T-helper 1 cell treated with Interleukin-12 subunit alpha and Interleukin-12 subunit beta and Interleukin-4 antibody, amounts not matched to agents 30 μg/mL and 1 μg/mL, for 36 hours (primary cell): ENCODE measurements around the gene IGSF3.
"Not testable (repeated sequence)": the region's sequence is repeated elsewhere in the genome, so short reads cannot be mapped to it uniquely, and the experiment has no call there.

Source experiments
- H3K27ac Mint-ChIP-seq: one replicate; pipeline ENCODE4 v1.8.0; 2021; ENCODE audit warnings: mild to moderate bottlenecking, mixed read lengths
- H3K27me3 Mint-ChIP-seq: one replicate; pipeline ENCODE4 v1.8.0; 2021; ENCODE audit warnings: low read depth, mixed read lengths
- H3K36me3 Mint-ChIP-seq: one replicate; pipeline ENCODE4 v1.8.0; 2021; ENCODE audit warnings: low read depth, mixed read lengths
- H3K4me1 Mint-ChIP-seq: one replicate; pipeline ENCODE4 v1.8.0; 2021; ENCODE audit warnings: low read depth, mixed read lengths
- H3K4me3 Mint-ChIP-seq: one replicate; pipeline ENCODE4 v1.8.0; 2021; ENCODE audit warnings: mild to moderate bottlenecking, moderate library complexity, mixed read lengths
- H3K9me3 Mint-ChIP-seq: one replicate; pipeline ENCODE4 v1.8.0; 2021; ENCODE audit warnings: mixed read lengths

Gene IGSF3

DNA sequence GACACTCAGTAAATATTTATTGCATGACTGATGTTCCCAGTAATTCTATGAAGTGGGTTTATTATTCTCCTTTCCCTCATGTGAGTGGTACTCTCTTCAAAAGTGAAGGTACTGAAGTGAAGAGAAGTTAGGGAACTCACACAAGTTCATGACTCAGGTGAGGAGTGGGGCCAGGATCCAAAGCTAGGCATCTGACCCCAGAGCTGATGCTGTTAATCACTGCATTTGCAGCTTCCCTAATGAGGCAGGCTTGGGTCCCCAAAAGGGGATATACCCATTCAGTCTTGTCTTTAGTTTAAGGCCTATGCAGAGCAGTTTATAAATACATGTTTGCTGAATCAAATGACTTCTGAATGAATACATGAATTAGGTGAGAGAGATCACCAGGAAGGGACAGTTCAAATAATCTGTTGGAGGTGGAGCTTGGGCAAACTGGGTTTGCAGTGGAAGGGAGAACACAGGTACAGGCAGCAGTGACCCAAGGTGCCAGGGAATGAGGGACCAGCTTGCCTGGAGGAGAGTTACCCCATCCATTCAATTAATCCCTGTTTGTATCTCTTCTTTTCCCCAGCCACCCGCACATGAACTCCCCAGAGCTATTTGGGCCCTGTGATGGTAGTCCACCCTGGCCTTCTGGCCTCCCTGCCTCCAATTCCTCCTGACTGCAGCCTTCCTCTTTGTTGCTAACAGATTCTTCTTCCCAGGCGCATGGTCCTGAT lies 98.7 kb downstream of the IGSF3 start:
- Mint-ChIP-seq H3K36me3 (peaks cover 47% of the 10 kb centered on the region), H3K4me3 (peak overlapping the region; percentile 93), H3K27me3 (no peaks in the 10 kb centered on the region), H3K4me1 (peaks cover 60% of the 10 kb centered on the region), H3K27ac (peak overlapping the region; percentile 80), H3K9me3 (peaks cover 14% of the 10 kb centered on the region)

DNA sequence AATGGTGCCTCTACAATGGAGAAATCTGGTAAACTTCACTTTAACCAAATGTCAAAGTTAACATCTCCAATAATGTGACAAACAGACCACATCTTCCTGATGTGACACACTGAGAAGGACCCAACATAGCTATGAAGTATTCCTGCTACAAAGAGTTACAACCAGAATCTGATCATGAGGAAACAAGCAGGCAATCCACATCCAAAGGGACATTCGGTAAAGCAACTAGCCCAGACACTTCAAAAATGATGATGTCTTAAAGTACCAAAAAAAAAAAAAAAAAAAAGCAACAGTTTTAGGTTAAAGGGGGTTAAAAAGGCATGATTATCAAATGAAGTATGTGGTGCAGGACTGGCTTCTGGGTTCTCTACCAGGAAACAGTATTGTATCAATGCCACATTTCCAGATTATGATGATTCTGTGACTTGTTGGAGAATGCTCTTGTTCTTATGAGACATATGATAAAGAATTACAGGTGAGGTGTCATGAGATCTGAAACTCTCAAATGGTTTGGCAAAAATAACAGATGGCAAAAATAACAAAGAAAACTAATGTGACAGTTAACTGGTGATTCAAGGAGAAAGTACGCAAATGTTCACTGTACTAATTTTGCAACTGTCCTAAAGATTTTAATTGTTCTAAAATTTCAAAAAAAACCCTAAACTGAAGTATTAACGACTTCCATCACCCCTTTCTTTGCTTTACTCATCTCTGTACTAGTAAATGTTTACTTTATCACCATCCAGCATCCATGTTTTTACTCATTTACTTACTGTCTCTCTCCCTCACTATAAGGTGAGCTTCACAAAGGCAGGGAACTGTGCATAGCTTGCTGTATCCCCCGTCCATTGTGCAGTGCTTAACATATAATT lies 99.5 kb downstream of the IGSF3 start:
- H3K4me3 Mint-ChIP-seq, result peak overlapping the region; percentile 93
- peak overlapping the region; percentile 56 for H3K27ac Mint-ChIP-seq

DNA sequence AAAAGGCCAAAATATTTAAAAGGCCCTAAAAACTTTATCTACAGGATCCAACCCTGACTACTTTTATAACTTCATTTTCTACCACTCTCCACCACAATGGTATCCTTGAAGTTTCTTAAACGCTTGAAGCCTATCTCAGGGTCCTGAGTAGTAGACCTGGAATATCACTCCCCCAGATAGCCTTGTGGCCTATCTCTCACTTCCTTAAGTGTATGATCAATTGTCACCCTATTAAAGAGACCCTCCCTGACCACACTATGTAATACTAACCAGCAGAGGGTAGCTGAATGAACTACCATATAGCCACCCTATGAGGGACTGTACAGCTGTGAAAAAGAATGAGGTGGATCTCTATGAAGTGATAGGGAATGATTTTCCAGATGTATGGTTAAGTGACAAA lies 102.3 kb downstream of the IGSF3 start:
- Mint-ChIP-seq H3K27me3 (no peaks in the 10 kb centered on the region), H3K27ac (no peak overlapping the region), H3K4me1 (peaks cover 70% of the 10 kb centered on the region), H3K4me3 (no peak overlapping the region), H3K9me3 (peaks cover 19% of the 10 kb centered on the region), H3K36me3 (peaks cover 73% of the 10 kb centered on the region)

More for the DNA sequence above, 99.5 kb downstream of the IGSF3 start:
- H3K9me3 Mint-ChIP-seq, result peaks cover 15% of the 10 kb centered on the region
- peaks cover 60% of the 10 kb centered on the region for H3K4me1 Mint-ChIP-seq
- H3K36me3 Mint-ChIP-seq, result peaks cover 55% of the 10 kb centered on the region
- H3K27me3 Mint-ChIP-seq, result no peaks in the 10 kb centered on the region

DNA sequence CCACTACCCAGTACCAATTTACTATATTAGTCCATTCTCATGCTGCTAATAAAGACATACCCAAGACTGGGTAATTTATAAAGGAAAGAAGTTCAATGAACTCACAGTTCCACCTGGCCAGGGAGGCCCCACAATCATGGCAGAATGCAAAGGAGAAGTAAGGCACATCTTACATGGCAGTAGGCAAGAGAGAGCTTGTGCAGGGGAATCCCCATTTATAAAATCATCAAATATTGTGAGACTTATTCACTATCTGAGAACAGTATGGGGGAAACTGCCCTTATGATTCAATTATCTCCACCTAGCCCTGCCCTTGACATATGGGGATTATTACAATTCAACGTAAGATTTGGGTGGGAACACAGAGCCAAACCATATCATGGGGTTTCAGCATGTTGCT lies 103.1 kb downstream of the IGSF3 start:
- Mint-ChIP-seq H3K36me3 (peaks cover 67% of the 10 kb centered on the region), H3K27ac (no peak overlapping the region), H3K4me1 (peaks cover 68% of the 10 kb centered on the region), H3K4me3 (no peak overlapping the region), H3K9me3 (peaks cover 19% of the 10 kb centered on the region), H3K27me3 (no peaks in the 10 kb centered on the region)

DNA sequence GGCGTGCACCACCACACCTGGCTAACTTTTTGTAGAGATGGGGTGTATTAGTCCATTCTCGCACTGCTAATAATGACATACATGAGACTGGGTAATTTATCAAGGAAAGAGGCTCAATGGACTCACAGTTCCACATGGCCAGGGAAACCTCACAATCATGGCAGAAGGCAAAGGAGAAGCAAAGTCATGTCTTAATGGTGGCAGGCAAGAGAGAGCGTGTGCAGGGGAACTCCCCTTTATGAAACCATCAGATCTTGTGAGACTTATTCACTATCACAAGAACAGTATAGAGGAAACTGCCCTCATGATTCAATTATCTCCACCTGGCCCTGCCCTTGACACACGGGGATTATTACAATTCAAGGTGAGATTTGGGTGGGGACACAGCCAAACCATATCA lies 105.1 kb downstream of the IGSF3 start:
- H3K27me3 Mint-ChIP-seq, H3K4me3 Mint-ChIP-seq: not testable (repeated sequence)
- Mint-ChIP-seq H3K4me1 (peaks cover 67% of the 10 kb centered on the region), H3K9me3 (peaks cover 19% of the 10 kb centered on the region), H3K27ac (peak overlapping the region; percentile 23), H3K36me3 (peaks cover 51% of the 10 kb centered on the region)

DNA sequence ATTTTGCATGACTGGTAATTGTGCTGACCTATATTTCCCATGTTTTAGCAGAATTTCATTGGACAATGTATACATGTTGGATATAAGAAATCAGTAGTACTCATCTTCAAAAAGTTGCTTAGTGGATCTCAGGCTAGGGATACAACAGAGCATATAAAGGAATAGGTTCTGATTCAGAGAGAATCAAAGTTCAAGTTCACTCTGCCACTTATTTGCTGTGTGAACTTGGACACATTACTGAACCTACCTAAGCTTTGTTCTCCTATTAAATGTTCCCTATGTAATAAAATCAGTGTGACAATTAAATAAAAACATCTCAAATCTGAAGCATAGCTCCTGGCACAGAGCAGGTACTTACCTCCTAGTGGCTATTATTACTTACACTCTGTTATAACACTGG lies 106.0 kb downstream of the IGSF3 start:
- Mint-ChIP-seq H3K4me3 (no peak overlapping the region), H3K36me3 (peaks cover 48% of the 10 kb centered on the region), H3K27ac (no peak overlapping the region), H3K27me3 (no peaks in the 10 kb centered on the region), H3K4me1 (peaks cover 70% of the 10 kb centered on the region), H3K9me3 (peaks cover 19% of the 10 kb centered on the region)

DNA sequence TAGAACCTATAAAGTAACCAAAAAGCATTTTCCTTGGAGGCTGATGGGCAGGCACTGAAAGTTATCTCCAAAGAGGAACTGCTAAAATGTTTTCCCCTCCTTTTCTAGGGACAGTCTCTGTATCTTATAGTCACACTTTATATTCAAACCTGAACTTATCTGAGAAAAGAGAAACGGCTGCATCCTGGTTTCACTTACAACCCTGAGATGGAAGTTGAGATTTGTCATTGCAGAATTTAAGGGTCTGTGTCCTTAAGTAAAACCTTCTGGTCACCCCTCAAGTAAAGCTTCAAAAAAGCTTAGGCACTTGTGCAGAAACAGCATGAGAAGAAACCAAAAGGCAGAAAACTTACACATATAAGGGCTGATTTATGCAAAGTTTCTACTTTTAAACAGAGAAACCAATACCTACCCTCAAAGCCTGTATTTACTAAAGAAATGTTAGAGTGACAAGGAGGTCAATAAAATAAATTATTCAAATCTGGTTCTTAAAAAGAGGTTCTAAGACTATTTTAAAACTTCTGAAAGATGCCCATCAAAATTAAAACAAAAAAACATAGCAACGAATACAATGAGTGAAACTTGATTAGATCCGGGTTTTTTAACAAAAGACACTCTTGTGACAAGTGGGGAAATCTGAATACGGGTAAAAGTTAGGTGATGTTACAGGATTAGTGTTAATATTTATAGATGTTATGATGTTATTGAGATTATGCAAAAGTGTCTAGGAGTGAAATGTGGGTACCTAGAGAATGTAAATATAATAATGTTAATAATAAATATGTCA lies 106.6 kb downstream of the IGSF3 start:
- Mint-ChIP-seq H3K4me1 (peaks cover 69% of the 10 kb centered on the region), H3K27me3 (no peaks in the 10 kb centered on the region), H3K4me3 (no peak overlapping the region), H3K27ac (peak overlapping the region; percentile 56), H3K9me3 (peaks cover 19% of the 10 kb centered on the region), H3K36me3 (peaks cover 46% of the 10 kb centered on the region)

DNA sequence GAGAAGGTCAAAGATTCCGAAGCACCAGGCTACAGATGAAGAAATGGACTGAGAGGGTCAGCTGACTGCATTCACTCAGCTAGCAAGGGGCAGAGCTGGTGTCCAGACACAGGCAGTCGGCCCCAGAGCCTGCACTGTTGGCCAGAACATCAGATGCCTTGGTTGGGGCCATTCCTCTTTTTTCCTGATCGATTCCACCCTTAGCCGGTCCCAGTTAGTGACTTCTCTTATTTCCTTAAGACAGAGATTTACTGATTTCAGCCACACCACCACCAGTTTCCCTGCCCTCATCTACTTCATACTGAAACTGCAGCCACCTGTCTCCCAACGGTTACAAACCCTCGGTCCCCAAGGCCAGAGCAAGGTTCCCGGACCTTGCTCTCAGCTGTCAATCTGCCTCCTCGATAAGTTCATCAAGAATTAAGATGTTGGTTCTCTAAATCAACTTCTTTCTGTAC lies 108.2 kb downstream of the IGSF3 start:
- Mint-ChIP-seq H3K9me3 (peaks cover 10% of the 10 kb centered on the region), H3K27me3 (no peaks in the 10 kb centered on the region), H3K4me3 (no peak overlapping the region), H3K27ac (no peak overlapping the region), H3K4me1 (peaks cover 70% of the 10 kb centered on the region), H3K36me3 (peaks cover 38% of the 10 kb centered on the region)

DNA sequence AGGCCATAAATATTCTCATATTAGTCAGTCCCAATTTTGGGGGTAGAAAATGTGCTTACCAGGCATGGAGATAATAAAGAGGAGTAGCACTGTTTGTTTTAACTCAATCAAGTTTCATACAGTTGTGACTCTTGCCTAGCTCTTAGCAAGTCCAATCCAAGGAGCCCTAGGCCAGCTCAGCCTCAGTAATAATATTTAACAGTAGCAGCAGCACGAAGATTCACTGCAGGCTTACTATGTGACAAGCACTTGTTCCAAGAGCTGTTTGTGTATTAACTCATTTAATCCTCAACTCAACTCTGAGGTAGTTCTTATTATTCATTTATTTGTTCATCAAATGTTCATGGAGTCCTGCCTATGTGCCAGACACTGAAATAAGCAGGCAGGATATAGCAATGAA lies 109.0 kb downstream of the IGSF3 start:
- peaks cover 69% of the 10 kb centered on the region for H3K4me1 Mint-ChIP-seq
- H3K27me3 Mint-ChIP-seq, result no peaks in the 10 kb centered on the region
- H3K27ac Mint-ChIP-seq, result no peak overlapping the region
- no peak overlapping the region for H3K4me3 Mint-ChIP-seq
- H3K9me3 Mint-ChIP-seq, result peaks cover 4% of the 10 kb centered on the region
- H3K36me3 Mint-ChIP-seq, result peaks cover 33% of the 10 kb centered on the region

DNA sequence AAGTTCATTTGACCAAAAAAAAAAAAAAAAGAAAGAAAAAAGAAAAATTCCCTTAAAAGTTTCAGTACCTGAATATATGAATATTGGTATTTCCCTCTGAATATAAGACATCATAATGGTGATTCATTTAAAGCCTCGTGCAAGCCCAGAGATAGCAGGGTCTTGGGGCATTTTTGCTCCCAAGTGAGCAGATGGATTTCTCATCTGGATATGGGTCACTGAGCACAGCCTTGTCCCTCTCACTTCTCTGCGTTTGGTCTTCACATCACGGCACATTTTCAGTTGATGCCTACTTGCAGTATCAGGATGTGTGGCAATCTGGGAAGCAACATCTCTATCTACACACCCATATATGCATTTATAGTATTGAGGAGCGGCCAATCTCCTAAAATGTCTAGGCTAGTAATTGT lies 109.4 kb downstream of the IGSF3 start:
- no peak overlapping the region for H3K4me3 Mint-ChIP-seq

DNA sequence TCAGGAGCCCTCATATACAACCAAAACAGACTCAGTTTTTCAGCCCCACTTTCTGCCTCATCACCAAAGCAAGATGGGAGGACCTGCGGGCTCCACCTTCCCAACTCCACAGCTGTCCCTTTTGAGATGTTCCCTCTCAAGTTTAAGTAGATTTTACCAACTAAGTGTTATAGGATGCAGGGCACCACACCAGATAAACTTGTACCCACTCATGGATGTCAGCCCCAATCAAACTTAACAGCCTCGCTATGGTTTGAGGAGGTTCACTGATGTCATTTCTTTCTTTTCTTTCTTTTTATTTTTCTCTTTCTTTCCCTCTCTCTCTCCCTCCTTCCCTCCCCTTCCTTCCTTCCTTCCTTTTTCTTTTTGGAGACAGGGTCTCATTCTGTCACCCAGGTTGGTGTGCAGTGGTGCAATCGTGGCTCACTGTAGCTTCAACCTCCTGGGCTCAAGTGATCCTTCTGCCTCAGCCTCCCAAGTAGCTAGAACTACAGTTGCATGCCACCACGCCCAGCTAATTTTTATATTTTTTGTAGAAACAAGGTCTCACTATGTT lies 110.1 kb downstream of the IGSF3 start:
- Mint-ChIP-seq H3K36me3 (peaks cover 26% of the 10 kb centered on the region), H3K4me1 (peaks cover 70% of the 10 kb centered on the region), H3K4me3 (no peak overlapping the region), H3K27ac (peak overlapping the region; percentile 73), H3K27me3 (no peaks in the 10 kb centered on the region), H3K9me3 (peaks cover 2% of the 10 kb centered on the region)

More for the DNA sequence above, 109.4 kb downstream of the IGSF3 start:
- Mint-ChIP-seq H3K36me3 (peaks cover 33% of the 10 kb centered on the region), H3K27me3 (no peaks in the 10 kb centered on the region), H3K27ac (no peak overlapping the region), H3K9me3 (peaks cover 4% of the 10 kb centered on the region), H3K4me1 (peaks cover 73% of the 10 kb centered on the region)

DNA sequence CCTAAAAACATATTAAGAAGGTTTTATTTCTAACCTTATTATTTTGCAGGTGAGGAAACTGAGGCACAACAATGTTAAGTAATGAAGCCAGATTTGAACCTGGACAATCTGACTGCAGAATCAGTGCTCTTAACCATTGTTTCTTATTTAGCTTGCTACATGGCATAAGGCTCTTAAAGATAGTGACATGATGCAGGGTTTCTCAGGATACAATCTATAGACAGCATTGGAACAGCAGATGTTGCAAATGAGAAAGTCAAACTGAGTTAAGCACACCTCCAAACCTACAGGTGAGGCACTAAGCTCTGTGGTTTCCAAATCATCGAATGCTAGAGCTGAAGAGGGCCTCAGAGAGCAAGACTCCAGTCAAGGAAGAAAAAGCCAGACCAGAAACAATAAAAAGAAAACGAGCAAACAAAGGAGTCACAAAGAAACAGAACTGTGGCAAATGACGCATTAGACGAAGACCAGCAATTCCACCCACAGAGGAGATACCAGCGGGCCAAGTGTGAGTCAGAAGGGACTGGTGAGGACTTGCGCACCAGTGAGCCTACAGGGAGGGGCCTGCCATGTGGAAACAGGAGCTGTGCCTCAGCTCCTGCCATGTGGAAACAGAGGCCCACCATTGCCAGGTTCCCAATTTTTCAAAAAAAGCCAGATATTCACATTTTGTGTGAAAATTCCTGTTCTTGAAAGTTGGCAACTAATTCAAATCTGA lies 111.1 kb downstream of the IGSF3 start:
- no peaks in the 10 kb centered on the region for H3K9me3 Mint-ChIP-seq
- peaks cover 24% of the 10 kb centered on the region for H3K36me3 Mint-ChIP-seq
- peak overlapping the region; percentile 3 for H3K4me3 Mint-ChIP-seq
- H3K4me1 Mint-ChIP-seq, result peaks cover 69% of the 10 kb centered on the region
- no peaks in the 10 kb centered on the region for H3K27me3 Mint-ChIP-seq
- peak overlapping the region; percentile 88 for H3K27ac Mint-ChIP-seq

DNA sequence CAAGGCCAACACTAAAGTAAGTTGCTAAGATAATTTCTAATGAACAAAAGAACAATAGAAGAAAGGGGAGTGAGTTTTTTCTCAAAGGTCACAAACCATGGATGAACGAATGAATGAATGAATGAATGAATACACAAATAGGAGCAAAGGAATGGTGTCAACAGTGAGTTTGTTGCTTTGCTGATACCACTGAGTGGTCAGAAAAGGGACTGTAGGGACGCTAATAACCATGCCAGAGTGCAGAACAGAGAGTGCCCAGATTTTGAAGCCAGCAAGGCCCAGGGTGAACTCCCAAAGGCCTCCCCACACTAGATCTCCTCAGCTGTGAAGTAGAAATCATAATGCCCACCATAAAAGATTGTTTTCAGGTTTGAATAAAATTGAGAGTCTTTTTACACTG lies 112.6 kb downstream of the IGSF3 start:
- Mint-ChIP-seq H3K27ac (peak overlapping the region; percentile 31), H3K9me3 (no peaks in the 10 kb centered on the region), H3K36me3 (peaks cover 29% of the 10 kb centered on the region), H3K4me1 (peaks cover 70% of the 10 kb centered on the region), H3K27me3 (no peaks in the 10 kb centered on the region), H3K4me3 (no peak overlapping the region)
